Measurements from ENCODE around the gene CA11. TPM values are rescaled to one million over a fixed set of nuclear protein-coding genes. Genes with fewer than 3 reads are reported as not detected.

Gene CA11
- total RNA-seq, 1 experiment from 2014 or later, result 10.5 TPM

DNA sequence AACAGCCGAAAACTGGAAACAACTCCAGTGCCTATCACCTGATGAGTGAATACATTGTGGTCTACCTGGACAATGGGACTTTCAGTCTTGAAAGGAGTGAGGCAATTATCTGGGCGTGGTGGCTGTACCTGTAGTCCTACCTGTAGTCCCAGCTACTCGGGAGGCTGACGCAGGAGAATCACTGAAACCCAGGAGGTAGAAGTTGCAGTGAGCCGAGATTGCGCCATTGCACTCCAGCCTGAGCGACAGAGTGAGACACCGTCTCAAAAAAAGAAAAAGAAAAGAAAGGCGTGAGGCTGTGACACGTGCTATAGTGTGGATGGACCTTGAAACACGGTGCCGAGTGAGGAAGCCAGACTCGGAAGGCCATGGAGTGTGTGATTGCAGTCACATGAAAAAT lies 30.9 kb upstream of the CA11 start:
- no peak for DNase-seq
- ChIA-PET CTCF (interaction anchor here (1.0 to 1.8 kb wide), 3 partner anchors 19 to 166 kb away, joined by 4 read pairs; partner anchors contain the start of gene FUT2), POLR2A (no interaction called here)
- Mint-ChIP-seq H3K36me3 (ENCODE audit: insufficient read depth, unreplicated experiment) (no peaks in the 10 kb centered on the region), H3K27ac (ENCODE audit: unreplicated experiment) (no peak overlapping the region), H3K4me3 (ENCODE audit: unreplicated experiment) (no peak overlapping the region), H3K27me3 (ENCODE audit: insufficient read depth, unreplicated experiment) (no peaks in the 10 kb centered on the region), H3K4me1 (ENCODE audit: low read depth, unreplicated experiment) (peaks cover 13% of the 10 kb centered on the region), H3K9me3 (ENCODE audit: unreplicated experiment) (no peaks in the 10 kb centered on the region)
- H3K4me1 ChIP-seq, result peaks cover 8% of the 10 kb centered on the region
- H3K36me3 ChIP-seq (ENCODE audit: control insufficient read depth, insufficient read depth, low read length), result no peaks in the 10 kb centered on the region
- no peak overlapping the region for H3K4me3 ChIP-seq (ENCODE audit: low read depth, low read length)
- no TSS peak for BruUV-seq (replicated peaks)
- H3K9me3 ChIP-seq, result no peaks in the 10 kb centered on the region
- TF ChIP-seq, protein P1, sequence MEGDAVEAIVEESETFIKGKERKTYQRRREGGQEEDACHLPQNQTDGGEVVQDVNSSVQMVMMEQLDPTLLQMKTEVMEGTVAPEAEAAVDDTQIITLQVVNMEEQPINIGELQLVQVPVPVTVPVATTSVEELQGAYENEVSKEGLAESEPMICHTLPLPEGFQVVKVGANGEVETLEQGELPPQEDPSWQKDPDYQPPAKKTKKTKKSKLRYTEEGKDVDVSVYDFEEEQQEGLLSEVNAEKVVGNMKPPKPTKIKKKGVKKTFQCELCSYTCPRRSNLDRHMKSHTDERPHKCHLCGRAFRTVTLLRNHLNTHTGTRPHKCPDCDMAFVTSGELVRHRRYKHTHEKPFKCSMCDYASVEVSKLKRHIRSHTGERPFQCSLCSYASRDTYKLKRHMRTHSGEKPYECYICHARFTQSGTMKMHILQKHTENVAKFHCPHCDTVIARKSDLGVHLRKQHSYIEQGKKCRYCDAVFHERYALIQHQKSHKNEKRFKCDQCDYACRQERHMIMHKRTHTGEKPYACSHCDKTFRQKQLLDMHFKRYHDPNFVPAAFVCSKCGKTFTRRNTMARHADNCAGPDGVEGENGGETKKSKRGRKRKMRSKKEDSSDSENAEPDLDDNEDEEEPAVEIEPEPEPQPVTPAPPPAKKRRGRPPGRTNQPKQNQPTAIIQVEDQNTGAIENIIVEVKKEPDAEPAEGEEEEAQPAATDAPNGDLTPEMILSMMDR (IDR thresholded peaks at IDR 0.05; ENCODE audit: insufficient read depth in 1 of 2, low read depth in 1 of 2, low read length in 1 of 2, severe bottlenecking in 1 of 2, unreplicated experiment in 1 of 2), result no peak
- no peaks in the 10 kb centered on the region for H3K27me3 ChIP-seq (replicated peaks; ENCODE audit: control insufficient read depth, insufficient read depth, low read length)
- intact Hi-C loops (cut with micrococcal nuclease; ENCODE audit: unreplicated experiment), result loop anchor here (5.0 kb wide), 1 partner anchor 35 kb away; no protein-coding TSS in a partner anchor

DNA sequence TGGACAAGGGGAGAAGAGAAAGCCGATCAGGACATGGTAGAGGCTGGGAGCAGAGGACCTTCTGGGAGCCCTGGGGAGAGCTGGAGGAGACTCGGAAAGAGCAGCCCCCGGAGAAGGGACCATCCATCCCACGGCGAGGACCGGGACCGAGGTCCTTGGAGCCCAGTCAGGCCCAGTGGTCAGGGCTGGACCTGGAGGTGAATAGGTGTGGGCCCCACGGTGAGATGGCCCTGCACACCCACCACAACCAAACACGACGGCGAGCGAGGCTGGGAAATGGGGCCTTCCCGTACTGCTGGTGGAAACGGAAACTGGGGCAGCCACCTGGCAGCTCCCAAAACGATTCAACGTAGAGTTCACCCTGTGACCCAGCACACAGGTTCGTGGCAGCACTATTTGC lies 30.5 kb upstream of the CA11 start:
- BruUV-seq (replicated peaks), result no TSS peak

DNA sequence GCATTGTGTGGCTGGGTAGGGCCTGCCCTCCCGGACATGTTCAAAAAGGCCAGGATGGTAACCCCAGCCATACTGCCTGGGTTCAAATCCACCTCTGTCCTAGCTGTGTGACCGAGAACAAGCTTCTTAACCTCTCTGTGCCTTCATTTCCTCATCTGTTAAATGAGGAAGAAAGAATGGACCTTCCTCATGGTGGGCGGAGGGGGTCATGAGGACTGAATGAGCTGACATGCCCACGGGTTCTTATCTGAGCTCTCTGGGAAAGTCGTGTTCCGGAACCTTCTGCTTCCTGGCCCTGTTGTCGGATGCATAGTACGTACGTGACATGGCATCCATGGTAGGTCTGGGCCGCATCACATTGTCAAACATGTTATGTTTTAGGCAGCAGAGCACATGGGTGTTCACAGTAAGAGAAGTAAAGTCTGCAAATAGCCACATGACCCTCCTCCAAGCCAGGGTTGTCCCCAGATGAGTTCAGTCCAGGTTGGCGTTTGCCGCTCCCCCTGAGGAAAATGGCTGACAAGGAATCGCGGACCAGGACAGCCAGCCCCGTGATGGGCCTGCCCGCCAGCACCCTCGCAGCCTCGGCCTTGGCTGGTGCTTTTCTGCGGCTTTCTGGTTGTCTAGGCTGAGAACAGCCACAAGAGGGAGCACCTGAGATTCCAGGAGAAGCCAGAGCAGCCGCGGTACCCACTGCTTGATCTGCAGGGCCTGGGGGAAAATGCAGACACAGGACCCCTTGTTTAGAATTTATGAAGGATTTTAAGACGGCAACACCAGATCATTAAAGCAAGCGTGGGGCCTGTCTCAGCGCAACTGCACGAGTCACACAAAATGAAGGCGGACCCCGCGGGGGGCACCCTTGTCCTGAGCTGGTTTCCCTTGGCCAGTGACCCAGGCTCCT lies 29.2 kb upstream of the CA11 start:
- no peaks in the 10 kb centered on the region for H3K27me3 Mint-ChIP-seq (ENCODE audit: insufficient read depth, unreplicated experiment)
- DNase-seq, result peak; percentile 88 to 90

More for the DNA sequence above, 30.5 kb upstream of the CA11 start:
- Mint-ChIP-seq H3K36me3 (ENCODE audit: insufficient read depth, unreplicated experiment) (no peaks in the 10 kb centered on the region), H3K4me1 (ENCODE audit: low read depth, unreplicated experiment) (peaks cover 13% of the 10 kb centered on the region), H3K27me3 (ENCODE audit: insufficient read depth, unreplicated experiment) (no peaks in the 10 kb centered on the region), H3K9me3 (ENCODE audit: unreplicated experiment) (no peaks in the 10 kb centered on the region), H3K27ac (ENCODE audit: unreplicated experiment) (no peak overlapping the region), H3K4me3 (ENCODE audit: unreplicated experiment) (no peak overlapping the region)
- H3K9me3 ChIP-seq, result no peaks in the 10 kb centered on the region
- DNase-seq, result no peak
- TF ChIP-seq, protein P1 (IDR thresholded peaks at IDR 0.05; ENCODE audit: insufficient read depth in 1 of 2, low read depth in 1 of 2, low read length in 1 of 2, severe bottlenecking in 1 of 2, unreplicated experiment in 1 of 2), result no peak
- H3K27me3 ChIP-seq (replicated peaks; ENCODE audit: control insufficient read depth, insufficient read depth, low read length), result no peaks in the 10 kb centered on the region
- CTCF ChIA-PET, result interaction anchor here (1.0 to 1.8 kb wide), 3 partner anchors 19 to 166 kb away, joined by 4 read pairs; partner anchors contain the start of gene FUT2
- no peak overlapping the region for H3K4me3 ChIP-seq (ENCODE audit: low read depth, low read length)
- intact Hi-C loops (cut with micrococcal nuclease; ENCODE audit: unreplicated experiment), result loop anchor here (5.0 kb wide), 1 partner anchor 36 kb away; no protein-coding TSS in a partner anchor
- H3K36me3 ChIP-seq (ENCODE audit: control insufficient read depth, insufficient read depth, low read length), result no peaks in the 10 kb centered on the region
- peaks cover 7% of the 10 kb centered on the region for H3K4me1 ChIP-seq
- POLR2A ChIA-PET, result no interaction called here

More for the DNA sequence above, 29.2 kb upstream of the CA11 start:
- Mint-ChIP-seq H3K9me3 (ENCODE audit: unreplicated experiment) (peaks cover 2% of the 10 kb centered on the region), H3K4me1 (ENCODE audit: low read depth, unreplicated experiment) (peaks cover 13% of the 10 kb centered on the region), H3K36me3 (ENCODE audit: insufficient read depth, unreplicated experiment) (no peaks in the 10 kb centered on the region), H3K4me3 (ENCODE audit: unreplicated experiment) (no peak overlapping the region), H3K27ac (ENCODE audit: unreplicated experiment) (peak overlapping the region; percentile 46)
- CTCF ChIA-PET, result interaction anchor here (0.6 to 2.6 kb wide), 11 partner anchors 12 to 284 kb away, joined by 3 to 31 read pairs (median 5); partner anchors contain the start of genes CA11 and FUT2
- no peaks in the 10 kb centered on the region for H3K36me3 ChIP-seq (ENCODE audit: control insufficient read depth, insufficient read depth, low read length)
- intact Hi-C loops (cut with micrococcal nuclease; ENCODE audit: unreplicated experiment), result loop anchor here (1.0 to 5.0 kb wide), 3 partner anchors 21 to 63 kb away; no protein-coding TSS in a partner anchor
- H3K4me3 ChIP-seq (ENCODE audit: low read depth, low read length), result no peak overlapping the region
- no TSS peak for BruUV-seq (replicated peaks)
- POLR2A ChIA-PET, result interaction anchor here (0.8 kb wide), 1 partner anchor 64 kb away, joined by 5 read pairs; no protein-coding TSS in a partner anchor
- H3K4me1 ChIP-seq, result peaks cover 6% of the 10 kb centered on the region
- no peaks in the 10 kb centered on the region for H3K27me3 ChIP-seq (replicated peaks; ENCODE audit: control insufficient read depth, insufficient read depth, low read length)
- no peaks in the 10 kb centered on the region for H3K9me3 ChIP-seq
- TF ChIP-seq, protein P1 (IDR thresholded peaks at IDR 0.05; ENCODE audit: insufficient read depth in 1 of 2, low read depth in 1 of 2, low read length in 1 of 2, severe bottlenecking in 1 of 2, unreplicated experiment in 1 of 2), result peak; percentile 88 to 95
